Central memory CD8-positive, alpha-beta T cell (primary cell): Measurements from ENCODE around the gene CFAP46.
"Not testable (repeated sequence)": the region's sequence is repeated elsewhere in the genome, so short reads cannot be mapped to it uniquely, and the experiment has no call there.

Experiments
- ATAC-seq: fragments of 150-1000 bp; cut with Tn5 transposase; replicated peaks from 2 replicates; pipeline ENCODE4 v1.10.0; 2022; ENCODE audit warnings: mild to moderate bottlenecking, moderate FRiP score, moderate number of reproducible peaks; ENCODE audit not compliant: poor library complexity, severe bottlenecking; ENCODE audit errors: extremely low read depth
- DNase-seq, 2 donors: peaks; one replicate each; pipeline ENCODE4 v3.0.0; 2021; ENCODE audit warnings: low spot score in 2 of 2
- H3K27ac Mint-ChIP-seq: one replicate; pipeline ENCODE4 v1.8.0; 2022; ENCODE audit warnings: low read depth, mild to moderate bottlenecking, moderate library complexity, mixed read lengths
- H3K27me3 Mint-ChIP-seq: one replicate; pipeline ENCODE4 v1.8.0; 2022; ENCODE audit warnings: mixed read lengths
- H3K36me3 Mint-ChIP-seq: one replicate; pipeline ENCODE4 v1.8.0; 2022; ENCODE audit warnings: mild to moderate bottlenecking, moderate library complexity, mixed read lengths; ENCODE audit not compliant: insufficient read depth
- H3K4me1 Mint-ChIP-seq: one replicate; pipeline ENCODE4 v1.8.0; 2022; ENCODE audit warnings: mixed read lengths
- H3K4me3 Mint-ChIP-seq: one replicate; pipeline ENCODE4 v1.8.0; 2022; ENCODE audit warnings: mild to moderate bottlenecking, moderate library complexity, mixed read lengths
- H3K9me3 Mint-ChIP-seq: one replicate; pipeline ENCODE4 v1.8.0; 2022; ENCODE audit warnings: mixed read lengths

Gene CFAP46

DNA sequence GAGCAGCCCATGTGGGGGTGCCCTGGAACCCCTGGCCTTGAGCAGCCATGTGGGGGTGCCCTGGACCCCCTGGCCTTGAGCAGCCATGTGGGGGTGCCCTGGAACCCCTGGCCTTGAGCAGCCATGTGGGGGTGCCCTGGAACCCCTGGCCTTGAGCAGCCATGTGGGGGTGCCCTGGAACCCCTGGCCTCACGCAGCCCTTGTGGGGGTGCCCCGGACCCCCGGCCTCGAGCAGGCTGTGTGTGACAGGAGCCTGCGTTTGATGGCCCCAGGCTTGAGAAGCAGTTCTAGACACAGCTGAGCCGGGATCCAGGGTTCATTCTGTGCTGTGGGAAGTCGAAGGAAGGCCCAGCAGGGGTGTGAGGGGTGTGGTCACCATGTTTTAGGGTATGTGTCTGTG, 19.0 kb downstream of the CFAP46 start:
- H3K4me1 Mint-ChIP-seq, H3K27me3 Mint-ChIP-seq, H3K36me3 Mint-ChIP-seq, DNase-seq, H3K4me3 Mint-ChIP-seq, H3K27ac Mint-ChIP-seq, ATAC-seq, H3K9me3 Mint-ChIP-seq: not testable (repeated sequence)

DNA sequence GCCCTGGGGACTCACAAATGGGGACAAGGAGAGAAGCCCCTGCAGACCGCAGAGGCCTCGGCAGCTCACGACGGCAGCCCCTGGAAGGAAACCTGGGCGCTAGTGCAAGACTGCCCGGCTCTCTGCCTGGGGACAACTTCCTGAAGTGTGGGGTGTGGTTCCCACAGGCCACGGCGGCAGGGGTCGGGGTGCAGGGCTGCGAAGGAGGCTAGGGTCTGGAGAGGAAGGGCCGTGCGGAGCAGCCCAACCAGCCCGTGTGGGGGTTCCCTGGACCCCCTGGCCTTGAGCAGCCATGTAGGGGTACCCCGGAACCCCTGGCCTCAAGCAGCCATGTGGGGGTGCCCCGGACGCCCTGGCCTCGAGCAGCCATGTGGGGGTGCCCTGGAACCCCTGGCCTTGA, 19.5 kb downstream of the CFAP46 start:
- no peaks in the 10 kb centered on the region for H3K9me3 Mint-ChIP-seq
- no peak overlapping the region for H3K4me3 Mint-ChIP-seq
- no peaks in the 10 kb centered on the region for H3K27me3 Mint-ChIP-seq
- no peaks in the 10 kb centered on the region for H3K36me3 Mint-ChIP-seq
- ATAC-seq (no peak), DNase-seq (no peak)
- no peaks in the 10 kb centered on the region for H3K4me1 Mint-ChIP-seq
- H3K27ac Mint-ChIP-seq: no peak overlapping the region

DNA sequence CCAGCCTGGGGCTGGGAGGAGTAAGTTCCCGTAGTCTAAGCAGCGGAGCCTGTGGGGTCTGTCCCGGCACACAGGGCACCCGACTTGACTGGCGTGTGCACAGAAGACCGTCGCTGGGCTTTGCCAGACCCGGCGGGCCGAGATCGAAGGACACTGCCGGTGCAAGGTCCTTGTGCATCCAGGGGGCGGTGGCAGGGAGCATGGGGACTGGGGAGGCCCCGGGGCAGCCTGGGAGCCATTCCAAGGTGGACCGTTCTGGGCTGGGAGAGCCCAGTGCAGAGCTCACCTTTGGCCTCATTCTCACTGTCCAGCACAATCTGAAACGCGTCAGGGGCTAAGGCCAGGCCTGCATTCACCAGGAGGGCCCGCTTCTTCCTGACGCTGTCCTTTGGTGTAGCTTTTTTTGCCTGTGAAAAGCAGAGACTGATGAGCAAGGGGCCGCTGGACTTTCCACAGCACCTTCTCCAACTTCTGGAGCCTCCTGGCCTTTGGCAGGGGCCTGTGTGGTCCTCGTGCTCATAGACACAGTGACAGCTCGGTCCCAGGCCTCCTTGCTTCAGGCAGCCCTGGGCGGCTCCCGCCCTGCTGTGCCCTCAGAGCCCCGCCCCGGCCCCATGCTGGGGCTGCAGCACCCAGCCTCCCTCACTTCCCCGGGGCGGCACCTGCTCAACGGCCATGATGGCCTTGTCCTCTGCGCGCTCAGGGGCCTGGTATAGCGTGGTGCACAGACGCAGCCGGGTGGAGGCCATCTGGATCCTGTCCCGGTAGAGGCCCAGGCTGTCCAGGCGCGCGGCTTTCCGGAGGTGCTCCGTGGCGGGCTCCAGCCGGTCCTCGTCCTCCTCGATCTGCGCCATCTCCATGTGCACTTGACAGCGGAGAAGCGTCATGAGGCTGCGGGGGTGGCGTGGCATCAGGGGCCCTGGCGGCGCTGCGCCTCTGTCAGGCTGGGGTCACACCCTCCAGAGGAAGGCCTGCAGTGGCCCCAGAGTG, 20.3 kb downstream of the CFAP46 start:
- ATAC-seq: no peak

GRCh38 chr10:132921086-132921485, 21.3 kb downstream of the CFAP46 start:
- H3K4me1 Mint-ChIP-seq: no peaks in the 10 kb centered on the region
- no peak for DNase-seq
- H3K4me3 Mint-ChIP-seq: no peak overlapping the region
- no peak for ATAC-seq
- H3K9me3 Mint-ChIP-seq: no peaks in the 10 kb centered on the region
- no peaks in the 10 kb centered on the region for H3K36me3 Mint-ChIP-seq
- no peaks in the 10 kb centered on the region for H3K27me3 Mint-ChIP-seq
- H3K27ac Mint-ChIP-seq: no peak overlapping the region

More for the DNA sequence above, 20.3 kb downstream of the CFAP46 start:
- no peak overlapping the region for H3K4me3 Mint-ChIP-seq
- no peaks in the 10 kb centered on the region for H3K4me1 Mint-ChIP-seq
- H3K9me3 Mint-ChIP-seq: no peaks in the 10 kb centered on the region
- DNase-seq: no peak
- no peaks in the 10 kb centered on the region for H3K36me3 Mint-ChIP-seq
- no peak overlapping the region for H3K27ac Mint-ChIP-seq
- H3K27me3 Mint-ChIP-seq: no peaks in the 10 kb centered on the region

- Mint-ChIP-seq H3K9me3 (no peaks in the 10 kb centered on the region), H3K4me1 (no peaks in the 10 kb centered on the region), H3K36me3 (no peaks in the 10 kb centered on the region), H3K4me3 (no peak overlapping the region), H3K27me3 (no peaks in the 10 kb centered on the region), H3K27ac (no peak overlapping the region)
- DNase-seq: no peak
- no peak for ATAC-seq
These were observed 22.1 kb downstream of the CFAP46 start for GRCh38 chr10:132920101-132920925.

DNA sequence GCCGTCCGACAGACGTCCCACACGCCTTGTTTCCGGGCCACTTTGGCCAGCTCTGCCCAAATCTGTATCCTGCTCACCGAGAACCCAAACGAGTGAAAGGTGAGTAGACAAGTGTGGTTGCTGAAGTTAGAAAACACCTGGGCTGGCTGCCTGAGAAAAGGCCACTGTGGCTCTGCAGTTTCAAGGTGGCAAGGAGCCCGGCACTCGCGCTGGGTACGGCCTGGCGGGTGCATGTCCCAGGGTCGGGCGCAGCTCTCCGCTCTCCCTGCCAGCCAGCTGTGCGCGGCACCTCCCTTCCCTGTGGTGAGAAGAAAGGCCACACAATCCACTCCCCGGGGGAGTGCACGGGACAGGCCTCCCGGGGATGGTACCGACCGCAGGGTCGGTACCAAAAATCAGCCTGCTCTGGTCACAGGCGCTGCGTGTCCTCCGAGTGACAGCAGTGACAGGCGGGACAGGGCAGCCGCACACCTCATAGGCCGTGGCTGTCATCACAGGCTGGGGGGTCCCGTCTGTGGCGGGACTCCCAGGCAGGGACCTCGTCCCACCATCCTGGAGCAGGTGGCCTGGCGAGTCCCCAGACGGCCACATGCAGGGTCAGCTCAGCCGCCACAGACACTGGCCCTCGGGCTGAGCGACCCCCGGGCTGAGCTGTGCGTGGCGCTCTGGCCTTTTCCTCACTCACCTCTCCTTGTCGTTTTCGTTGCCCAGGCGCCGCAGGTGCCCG, 22.8 kb downstream of the CFAP46 start:
- Mint-ChIP-seq H3K27me3 (no peaks in the 10 kb centered on the region), H3K4me3 (no peak overlapping the region), H3K4me1 (no peaks in the 10 kb centered on the region), H3K9me3 (no peaks in the 10 kb centered on the region), H3K36me3 (no peaks in the 10 kb centered on the region), H3K27ac (no peak overlapping the region)
- ATAC-seq (no peak), DNase-seq (no peak)

DNA sequence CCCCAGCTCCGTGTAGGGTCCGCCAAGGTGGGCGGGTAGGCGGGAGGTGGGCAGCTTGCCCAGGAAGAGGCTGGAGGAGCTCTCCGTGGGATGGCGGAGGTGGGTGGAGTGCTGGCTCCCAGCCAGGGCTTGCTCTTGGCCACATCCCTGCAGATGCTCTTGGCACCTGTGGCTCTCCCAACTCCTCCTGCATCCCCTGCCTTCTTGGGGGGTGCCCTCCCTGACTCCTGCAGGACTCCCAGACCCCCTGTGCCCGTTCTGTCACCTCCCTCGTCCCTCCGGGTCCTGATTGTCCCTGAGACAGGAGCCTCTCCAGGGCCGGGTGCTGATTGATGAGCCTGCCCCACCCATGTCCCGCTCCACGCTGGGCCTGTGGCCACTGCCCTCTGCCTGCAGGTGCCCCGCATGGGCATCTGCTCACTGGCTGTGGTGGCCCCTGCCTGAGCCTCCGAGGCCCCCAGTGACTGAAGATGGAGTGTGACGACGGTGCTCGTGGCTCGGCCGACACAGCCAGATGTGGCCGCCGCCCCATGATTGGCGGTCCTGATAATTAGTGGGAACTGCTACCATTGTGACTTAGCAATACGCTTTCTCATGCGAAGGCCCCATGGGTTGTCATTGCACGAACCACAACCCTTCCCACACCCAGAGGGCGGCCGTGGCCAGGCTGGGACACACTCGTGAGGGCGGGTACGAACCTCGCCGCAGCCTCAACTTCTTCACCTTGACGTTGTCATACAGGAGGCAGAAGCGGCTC, 23.6 kb downstream of the CFAP46 start:
- ATAC-seq (no peak), DNase-seq (no peak)
- no peaks in the 10 kb centered on the region for H3K36me3 Mint-ChIP-seq
- no peaks in the 10 kb centered on the region for H3K27me3 Mint-ChIP-seq
- no peak overlapping the region for H3K27ac Mint-ChIP-seq
- H3K9me3 Mint-ChIP-seq: no peaks in the 10 kb centered on the region
- H3K4me1 Mint-ChIP-seq: no peaks in the 10 kb centered on the region
- no peak overlapping the region for H3K4me3 Mint-ChIP-seq

GRCh38 chr10:132918264-132918616, 24.1 kb downstream of the CFAP46 start:
- no peak overlapping the region for H3K27ac Mint-ChIP-seq
- H3K4me3 Mint-ChIP-seq: no peak overlapping the region
- H3K9me3 Mint-ChIP-seq: no peaks in the 10 kb centered on the region
- H3K27me3 Mint-ChIP-seq: no peaks in the 10 kb centered on the region
- DNase-seq (no peak), ATAC-seq (no peak)
- H3K4me1 Mint-ChIP-seq: no peaks in the 10 kb centered on the region
- H3K36me3 Mint-ChIP-seq: no peaks in the 10 kb centered on the region

DNA sequence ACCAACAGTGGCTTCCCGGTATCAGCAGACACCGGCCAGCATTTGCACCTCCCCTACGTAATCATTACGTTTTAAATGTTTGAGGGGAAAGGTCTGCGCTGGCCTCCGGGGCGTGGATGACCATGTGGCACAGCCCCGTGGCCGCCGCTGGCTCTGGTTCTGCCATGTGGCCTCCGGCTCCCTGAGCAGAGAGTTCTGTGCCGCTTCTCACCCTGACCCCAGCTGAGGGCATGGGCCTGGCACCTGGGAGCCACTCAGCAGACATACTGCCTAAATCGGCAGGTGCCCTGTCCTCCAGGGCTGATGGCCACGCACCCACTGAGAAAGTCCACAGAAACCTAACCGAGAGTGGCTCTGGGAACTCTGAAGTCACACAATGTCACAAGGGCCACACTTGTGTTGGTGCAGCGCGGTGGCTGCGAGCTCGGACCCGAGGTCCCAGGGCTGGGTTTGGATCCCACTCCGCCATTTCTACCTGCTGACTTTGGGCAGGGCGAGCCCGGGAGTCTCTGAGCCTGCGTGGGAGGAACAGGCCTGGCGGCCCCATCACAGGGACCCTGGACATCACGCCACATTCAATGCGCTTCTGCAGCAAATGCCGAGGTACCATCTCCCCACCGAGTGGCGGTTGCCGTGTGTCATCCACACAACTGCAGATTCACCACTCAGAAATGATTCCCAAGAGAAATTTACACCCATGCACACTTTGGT, 25.3 kb downstream of the CFAP46 start:
- Mint-ChIP-seq H3K9me3 (no peaks in the 10 kb centered on the region), H3K4me1 (no peaks in the 10 kb centered on the region), H3K36me3 (peaks cover 2% of the 10 kb centered on the region), H3K27ac (no peak overlapping the region), H3K4me3 (no peak overlapping the region), H3K27me3 (no peaks in the 10 kb centered on the region)
- ATAC-seq (no peak), DNase-seq (no peak)

GRCh38 chr10:132916421-132916841, 25.9 kb downstream of the CFAP46 start:
- Mint-ChIP-seq H3K36me3 (peaks cover 2% of the 10 kb centered on the region), H3K27me3 (no peaks in the 10 kb centered on the region), H3K9me3 (no peaks in the 10 kb centered on the region), H3K27ac (no peak overlapping the region), H3K4me3 (no peak overlapping the region), H3K4me1 (no peaks in the 10 kb centered on the region)
- ATAC-seq (no peak), DNase-seq (no peak)

DNA sequence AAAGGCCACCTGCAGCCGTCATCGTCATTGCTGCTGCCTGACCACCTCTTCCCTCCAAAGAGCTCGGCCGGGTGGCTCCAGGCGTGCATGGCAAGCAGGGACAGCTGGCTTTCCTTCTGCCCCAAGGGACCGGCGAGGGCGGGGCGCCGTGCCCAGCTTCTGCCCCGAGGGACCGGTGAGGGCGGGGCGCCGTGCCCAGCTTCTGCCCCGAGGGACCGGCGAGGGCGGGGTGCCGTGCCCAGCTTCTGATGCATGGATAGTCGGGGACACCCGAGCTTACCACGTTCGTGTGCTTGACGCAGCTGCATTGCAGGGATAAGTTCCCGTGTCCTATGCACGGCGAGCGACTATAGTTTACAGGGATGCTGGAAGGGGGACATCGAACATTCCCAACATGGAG, 27.0 kb downstream of the CFAP46 start:
- Mint-ChIP-seq H3K9me3 (no peaks in the 10 kb centered on the region), H3K4me3 (no peak overlapping the region), H3K27ac (no peak overlapping the region), H3K36me3 (peaks cover 2% of the 10 kb centered on the region), H3K4me1 (no peaks in the 10 kb centered on the region), H3K27me3 (no peaks in the 10 kb centered on the region)
- ATAC-seq: no peak
- no peak for DNase-seq
